Ascending aorta (tissue), 2 donors: ENCODE results near the gene KANTR. TPM values are rescaled to one million over a fixed set of nuclear protein-coding genes. Genes with fewer than 3 reads are reported as not detected.

Source experiments
- DNase-seq, 2 donors: peaks; one replicate each; pipeline ENCODE4 v3.0.0-alpha.2; 2019; ENCODE audit warnings: low spot score in 2 of 2
- H3K27ac ChIP-seq, 2 donors: fragments of 200-600 bp; sonication (generic); one replicate each; pipeline ENCODE4 v1.5.1; 2016 to 2017; ENCODE audit warnings: mild to moderate bottlenecking in 1 of 2
- H3K27me3 ChIP-seq: fragments of 200-600 bp; sonication (generic); one replicate; pipeline ENCODE4 v1.5.1; 2017
- H3K36me3 ChIP-seq, 2 donors: fragments of 200-600 bp; sonication (generic); one replicate each; pipeline ENCODE4 v1.5.1; 2016
- H3K4me1 ChIP-seq, 2 donors: fragments of 200-600 bp; sonication (generic); one replicate each; pipeline ENCODE4 v1.5.1; 2016 to 2017; ENCODE audit warnings: mild to moderate bottlenecking in 1 of 2
- H3K4me3 ChIP-seq, 2 donors: fragments of 200-600 bp; sonication (generic); one replicate each; pipeline ENCODE4 v1.5.1; 2016 to 2017; ENCODE audit warnings: mild to moderate bottlenecking in 1 of 2
- H3K9me3 ChIP-seq, 2 donors: fragments of 200-600 bp; sonication (generic); one replicate each; pipeline ENCODE4 v1.5.1; 2016
- CTCF ChIP-seq, 3 experiments: fragments of 200-600 bp in 2 of 3; fragments of 450-650 bp in 1 of 3; sonication (generic) in 2 of 3; IDR thresholded peaks; one replicate each; pipeline ENCODE4 v1.5.1; 2016 to 2019; ENCODE audit warnings: antibody characterized with exemption in 3 of 3, mild to moderate bottlenecking in 1 of 3, moderate library complexity in 1 of 3
- intact Hi-C: fragments of 100-400 bp; cut with DNase I; formaldehyde crosslinking; loops from one replicate; pipeline ENCODE4 v1.15.1; 2023
- total RNA-seq: library from RNA; depleted of rRNA; stranded (reverse); fragments of >200 nt; gene quantifications from one replicate; pipeline ENCODE4 v1.1.0, GENCODE V29; 2016

KANTR gene
- total RNA-seq, 1 donor from 2014 or later: 5.0 TPM

DNA sequence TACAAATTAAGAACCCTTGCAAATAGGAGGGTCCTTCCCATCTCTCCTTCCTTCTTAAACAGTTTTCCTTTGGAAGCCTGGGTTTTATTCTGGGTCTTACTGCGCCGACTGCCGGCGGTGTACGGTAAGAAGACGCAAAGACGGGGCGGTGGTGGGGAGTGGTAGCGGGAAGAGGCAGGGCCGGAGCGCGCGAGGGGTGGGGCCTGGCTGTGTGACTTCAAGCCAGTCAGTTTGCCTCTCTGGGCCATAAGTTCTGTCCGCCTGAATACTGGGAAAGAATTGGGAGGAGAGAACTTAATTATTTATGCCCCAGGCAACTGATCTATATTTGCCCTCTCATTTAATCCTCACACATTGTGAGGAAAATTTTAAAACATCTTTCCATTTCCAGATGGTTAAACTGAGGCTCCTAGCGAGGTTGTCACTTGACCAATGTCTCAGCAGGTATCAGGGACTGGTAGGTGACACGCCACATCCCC, 726 bp upstream of the KANTR start:
- peak; percentile 48 to 89 for DNase-seq
- intact Hi-C loops: loop anchor here (1.0 to 10.0 kb wide), 5 partner anchors 21 to 1198 kb away; partner anchors contain the start of genes HSD17B10, KDM5C and MAGED1
- no peaks in the 10 kb centered on the region for H3K4me1 ChIP-seq
- H3K4me3 ChIP-seq: peak overlapping the region; percentile 57 to 58
- H3K27me3 ChIP-seq: no peaks in the 10 kb centered on the region
- H3K27ac ChIP-seq: peak overlapping the region; percentile 80 to 81
- H3K9me3 ChIP-seq: no peaks in the 10 kb centered on the region
- no peaks in the 10 kb centered on the region for H3K36me3 ChIP-seq
- TF ChIP-seq CTCF (IDR thresholded peaks at IDR 0.05): peak; percentile 50 to 61 (median 56)

DNA sequence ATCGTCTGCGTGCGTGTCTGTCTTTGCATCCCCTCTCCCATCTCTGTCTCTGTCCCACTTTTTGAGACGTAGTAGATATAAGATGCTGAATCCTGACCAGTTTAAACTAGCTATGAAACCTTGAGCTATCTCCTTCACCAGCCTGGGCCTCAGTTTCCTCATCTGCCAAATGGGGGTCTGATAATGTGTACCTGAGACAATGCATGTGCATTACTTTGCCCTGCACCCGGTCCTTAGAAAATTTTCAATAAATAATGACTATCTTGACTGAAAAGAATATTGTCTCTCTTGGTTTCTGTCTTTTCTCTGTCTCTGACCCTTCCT, 602 bp downstream of the KANTR start:
- no peak for TF ChIP-seq CTCF (IDR thresholded peaks at IDR 0.05)
- intact Hi-C loops: loop anchor here (5.0 to 10.0 kb wide), 4 partner anchors 97 to 1200 kb away; partner anchors contain the start of genes HSD17B10, KDM5C and MAGED1
- H3K27ac ChIP-seq: peak overlapping the region; percentile 78 to 80
- H3K27me3 ChIP-seq: peaks cover 8% of the 10 kb centered on the region
- H3K9me3 ChIP-seq: no peaks in the 10 kb centered on the region
- H3K4me1 ChIP-seq: no peaks in the 10 kb centered on the region
- peaks cover 0 to 5% of the 10 kb centered on the region in 2 donors for H3K36me3 ChIP-seq
- no peak for DNase-seq
- H3K4me3 ChIP-seq: peak overlapping the region; percentile 58 to 73

DNA sequence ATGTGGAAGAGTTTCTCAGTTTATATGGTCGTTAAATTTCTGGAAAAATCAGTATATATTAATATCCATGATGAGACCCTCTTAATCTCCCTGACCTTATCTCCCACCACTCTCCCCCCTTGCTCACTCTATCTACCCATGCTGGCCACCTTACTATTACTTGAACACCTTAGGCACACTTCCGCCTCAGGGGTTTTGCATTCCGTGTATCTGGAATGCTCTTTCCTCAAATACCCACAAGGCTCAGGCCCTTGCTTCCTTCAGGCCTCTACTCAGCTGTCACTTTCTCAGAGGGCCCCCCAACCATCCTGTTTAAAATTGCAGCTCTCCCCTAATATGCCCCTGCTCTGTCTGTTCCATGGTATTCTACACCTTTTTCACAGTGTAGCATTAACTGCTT, 1.9 kb downstream of the KANTR start:
- TF ChIP-seq CTCF (IDR thresholded peaks at IDR 0.05): no peak
- Histone ChIP-seq H3K9me3 (no peaks in the 10 kb centered on the region), H3K4me3 (no peak overlapping the region), H3K4me1 (no peaks in the 10 kb centered on the region), H3K27me3 (peaks cover 9% of the 10 kb centered on the region), H3K36me3 (peaks cover 4 to 5% of the 10 kb centered on the region in 2 donors), H3K27ac (no peak overlapping the region)
- DNase-seq: peak in 1 of 2 donors; percentile 41
- intact Hi-C loops: loop anchor here (10.0 kb wide), 2 partner anchors 129 to 1201 kb away; partner anchors contain the start of genes KDM5C and MAGED1

DNA sequence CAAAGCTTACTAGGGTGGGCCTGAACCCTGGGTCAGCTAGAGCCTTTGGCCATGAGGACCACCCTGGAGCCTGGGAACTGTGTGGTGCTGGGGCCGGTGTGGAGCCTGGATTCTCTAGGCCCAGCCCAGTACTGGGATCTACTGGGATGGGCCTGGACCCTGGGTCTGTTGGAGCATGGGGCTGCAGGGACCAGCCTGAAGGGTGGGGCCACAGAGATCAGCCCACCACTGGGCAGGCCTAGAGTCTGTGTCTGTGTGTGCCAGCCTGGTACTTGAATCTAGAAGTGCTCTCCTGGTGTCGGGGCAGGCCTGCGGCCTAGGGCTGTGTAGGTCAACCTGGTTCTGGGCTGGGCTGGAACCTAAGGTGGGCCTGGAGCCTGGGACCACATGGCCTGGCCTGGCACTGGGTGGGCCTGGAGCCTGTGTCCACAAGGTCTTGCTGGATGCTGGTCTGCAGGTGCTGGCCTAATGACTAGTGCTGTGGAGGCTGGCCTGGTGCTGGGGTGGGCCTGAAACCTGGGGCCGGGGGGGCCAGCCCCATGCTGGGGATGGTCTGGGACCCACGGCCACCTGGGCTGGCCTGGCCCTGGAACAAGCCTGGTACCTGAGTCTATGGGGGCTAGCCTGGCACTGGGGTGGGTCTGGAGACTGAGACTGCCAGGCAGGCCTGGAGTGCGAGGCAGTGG, 21.1 kb downstream of the KANTR start:
- intact Hi-C loops: no loop called here
- DNase-seq: no peak
- TF ChIP-seq CTCF (IDR thresholded peaks at IDR 0.05): no peak
- Histone ChIP-seq H3K4me3 (no peak overlapping the region), H3K4me1 (peaks cover 0 to 3% of the 10 kb centered on the region in 2 donors), H3K9me3 (no peaks in the 10 kb centered on the region), H3K27ac (peak overlapping the region; percentile 6 to 14), H3K27me3 (no peaks in the 10 kb centered on the region), H3K36me3 (no peaks in the 10 kb centered on the region)

DNA sequence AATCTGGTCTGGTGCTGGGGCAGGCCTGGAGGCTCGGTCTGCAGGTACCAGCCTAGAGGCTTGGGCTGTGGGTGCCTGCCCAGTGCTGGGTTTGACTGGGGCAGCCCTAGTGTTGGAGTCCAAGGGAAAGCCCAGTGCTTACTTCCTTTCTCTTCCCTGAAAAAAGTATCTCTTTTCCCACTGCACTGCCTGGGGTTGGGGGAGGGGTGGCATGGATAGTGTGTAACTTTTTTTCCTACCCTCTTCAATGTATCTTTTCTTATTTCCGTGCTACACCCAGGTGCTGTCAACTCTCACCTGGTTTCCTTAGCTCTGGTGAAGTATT, 21.6 kb downstream of the KANTR start:
- Histone ChIP-seq H3K9me3 (no peaks in the 10 kb centered on the region), H3K4me1 (peaks cover 0 to 3% of the 10 kb centered on the region in 2 donors), H3K27ac (peak overlapping the region; percentile 6 to 14), H3K4me3 (no peak overlapping the region), H3K36me3 (no peaks in the 10 kb centered on the region), H3K27me3 (no peaks in the 10 kb centered on the region)
- intact Hi-C loops: no loop called here
- TF ChIP-seq CTCF (IDR thresholded peaks at IDR 0.05): no peak
- DNase-seq: no peak
